Testis (tissue), 3 donors: ENCODE results near the gene HP1BP3. TPM values are rescaled to one million over a fixed set of nuclear protein-coding genes. Genes with fewer than 3 reads are reported as not detected.

Source experiments
- DNase-seq: peaks from one replicate; pipeline ENCODE4 v3.0.0-alpha.2; 2019
- H3K27ac ChIP-seq, 2 donors: fragments of 200-600 bp; sonication (generic); one replicate each; pipeline ENCODE4 v1.5.1; 2019
- H3K27me3 ChIP-seq: fragments of 200-600 bp; sonication (generic); one replicate; pipeline ENCODE4 v1.5.1; 2019
- H3K36me3 ChIP-seq: fragments of 200-600 bp; sonication (generic); one replicate; pipeline ENCODE4 v1.5.1; 2017; ENCODE audit warnings: low read depth; ENCODE audit errors: missing control alignments
- H3K4me1 ChIP-seq: fragments of 200-600 bp; sonication (generic); one replicate; pipeline ENCODE4 v1.5.1; 2019
- H3K4me3 ChIP-seq, 2 donors: fragments of 200-600 bp; sonication (generic); one replicate each; pipeline ENCODE4 v1.5.1; 2017 to 2019
- H3K9me3 ChIP-seq: fragments of 200-600 bp; sonication (generic); one replicate; pipeline ENCODE4 v1.5.1; 2017
- POLR2A ChIP-seq: fragments of 450-650 bp; IDR thresholded peaks from one replicate; pipeline ENCODE4 v1.6.1; 2017; ENCODE audit warnings: antibody characterized with exemption, mild to moderate bottlenecking, moderate library complexity
- WGBS, 2 donors: methylation state at CpG; one replicate each; pipeline ENCODE4 v1.1.5; 2018; 5-methylcytosine and 5-hydroxymethylcytosine counted together
- intact Hi-C: fragments of 100-400 bp; cut with DNase I; formaldehyde crosslinking; loops from one replicate; pipeline ENCODE4 v1.15.1; 2023; ENCODE audit warnings: low total_unique reads
- polyA plus RNA-seq: library from polyadenylated mRNA; stranded (reverse); fragments of 350-450 nt; fragmentation: Illumina TruSeq; extraction: RNeasy Lipid Tissue Mini Kit (QIAGEN cat#74804); gene quantifications from one replicate; pipeline ENCODE4 v1.2.3, GENCODE V29; 2014; ENCODE audit warnings: low read depth, low replicate concordance; ENCODE audit not compliant: insufficient read depth
- total RNA-seq, 2 donors: library from RNA; depleted of rRNA; stranded (reverse); fragments of >200 nt; gene quantifications; one replicate each; pipeline ENCODE4 v1.2.3, GENCODE V29; 2016
- TF ChIP-seq, protein P1 (sequence below), 3 experiments: fragments of 450-650 bp in 2 of 3; fragments of 200-600 bp in 1 of 3; sonication (generic) in 1 of 3; IDR thresholded peaks; one replicate each; pipeline ENCODE4 v1.5.1; 2016 to 2019; ENCODE audit warnings: antibody characterized with exemption in 3 of 3, mild to moderate bottlenecking in 2 of 3, moderate library complexity in 1 of 3

Gene HP1BP3
- total and polyA plus RNA-seq, 3 donors from 2014 or later, result 165 to 401 (median 347) TPM

DNA sequence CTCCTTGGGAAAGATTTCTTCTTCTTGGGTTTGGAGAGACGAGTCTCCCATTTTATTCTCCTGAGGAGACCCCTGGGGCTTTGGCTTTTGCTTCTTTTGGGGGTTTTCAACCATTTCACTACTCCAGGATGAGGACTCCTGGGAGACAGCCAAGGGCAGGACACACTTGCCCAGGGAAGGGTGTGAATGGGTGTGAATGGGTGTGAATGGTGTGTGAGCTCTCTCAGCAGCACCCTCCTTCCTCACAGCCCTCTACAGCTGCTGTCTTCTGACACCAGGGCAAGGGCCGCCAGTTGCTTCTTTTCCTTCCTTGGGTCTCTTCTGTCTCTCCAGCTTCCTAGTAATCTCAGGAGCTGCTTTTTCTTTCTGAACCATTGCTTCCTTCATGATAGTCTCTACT is 93.5 kb downstream of the HP1BP3 start:
- intact Hi-C loops, result loop anchor here (10.0 kb wide), 1 partner anchor 501 kb away; no protein-coding TSS in a partner anchor
- TF ChIP-seq, protein P1, sequence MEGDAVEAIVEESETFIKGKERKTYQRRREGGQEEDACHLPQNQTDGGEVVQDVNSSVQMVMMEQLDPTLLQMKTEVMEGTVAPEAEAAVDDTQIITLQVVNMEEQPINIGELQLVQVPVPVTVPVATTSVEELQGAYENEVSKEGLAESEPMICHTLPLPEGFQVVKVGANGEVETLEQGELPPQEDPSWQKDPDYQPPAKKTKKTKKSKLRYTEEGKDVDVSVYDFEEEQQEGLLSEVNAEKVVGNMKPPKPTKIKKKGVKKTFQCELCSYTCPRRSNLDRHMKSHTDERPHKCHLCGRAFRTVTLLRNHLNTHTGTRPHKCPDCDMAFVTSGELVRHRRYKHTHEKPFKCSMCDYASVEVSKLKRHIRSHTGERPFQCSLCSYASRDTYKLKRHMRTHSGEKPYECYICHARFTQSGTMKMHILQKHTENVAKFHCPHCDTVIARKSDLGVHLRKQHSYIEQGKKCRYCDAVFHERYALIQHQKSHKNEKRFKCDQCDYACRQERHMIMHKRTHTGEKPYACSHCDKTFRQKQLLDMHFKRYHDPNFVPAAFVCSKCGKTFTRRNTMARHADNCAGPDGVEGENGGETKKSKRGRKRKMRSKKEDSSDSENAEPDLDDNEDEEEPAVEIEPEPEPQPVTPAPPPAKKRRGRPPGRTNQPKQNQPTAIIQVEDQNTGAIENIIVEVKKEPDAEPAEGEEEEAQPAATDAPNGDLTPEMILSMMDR (IDR thresholded peaks at IDR 0.05), result no peak
- TF ChIP-seq POLR2A, result no peak

More for the DNA sequence above, 93.5 kb downstream of the HP1BP3 start:
- Histone ChIP-seq H3K27ac (no peak overlapping the region), H3K4me1 (peaks cover 5% of the 10 kb centered on the region), H3K27me3 (no peaks in the 10 kb centered on the region), H3K4me3 (no peak overlapping the region), H3K9me3 (no peaks in the 10 kb centered on the region), H3K36me3 (no peaks in the 10 kb centered on the region)
- no peak for DNase-seq
- WGBS, 2 donors, result 77 to 94% methylated on average over 2 of the region's 2 CpGs

Other genes with a start within 250 kb of the HP1BP3 start
- gene FAM43B, start 234.7 kb downstream of the HP1BP3 start, total RNA-seq, result 1 to 10 TPM; 1.1 to 1.3 TPM
- gene FAM43B, start 234.7 kb downstream of the HP1BP3 start, polyA plus RNA-seq, result 0.66 TPM
- 1 to 10 TPM in 1 of 2 donors, under 1 TPM in 1; 0.81 to 2.0 TPM for gene CDA, start 198.2 kb downstream of the HP1BP3 start, total RNA-seq
- 2.5 TPM for gene CDA, start 198.2 kb downstream of the HP1BP3 start, polyA plus RNA-seq
- gene PINK1, start 153.8 kb downstream of the HP1BP3 start, total RNA-seq, result 100 to 1,000 TPM; 157 to 168 TPM
- 340 TPM for gene PINK1, start 153.8 kb downstream of the HP1BP3 start, polyA plus RNA-seq
- 100 to 1,000 TPM; 207 to 275 TPM for gene DDOST, start 125.9 kb downstream of the HP1BP3 start, total RNA-seq
- 237 TPM for gene DDOST, start 125.9 kb downstream of the HP1BP3 start, polyA plus RNA-seq
- gene KIF17, start 69.3 kb downstream of the HP1BP3 start, total RNA-seq, result 10 to 100 TPM; 36.1 to 80.2 TPM
- 54.1 TPM for gene KIF17, start 69.3 kb downstream of the HP1BP3 start, polyA plus RNA-seq
- gene SH2D5, start 54.6 kb downstream of the HP1BP3 start, total RNA-seq, result 1 to 10 TPM; 4.2 to 5.8 TPM
- 5.1 TPM for gene SH2D5, start 54.6 kb downstream of the HP1BP3 start, polyA plus RNA-seq